HuH-7 (cell line): ENCODE results near the gene TBC1D9.
"Not testable (repeated sequence)": the region's sequence is repeated elsewhere in the genome, so short reads cannot be mapped to it uniquely, and the experiment has no call there.

ENCODE experiments used
- DNase-seq: peaks from one replicate; pipeline ENCODE4 v3.0.0; 2011; ENCODE audit warnings: low spot score

Gene TBC1D9

GRCh38 chr4:140753329-140753728 is 2.9 kb downstream of the TBC1D9 start:
- no peak for DNase-seq

- no peak for DNase-seq
Observed at GRCh38 chr4:140752291-140753068, 3.7 kb downstream of the TBC1D9 start.

DNA sequence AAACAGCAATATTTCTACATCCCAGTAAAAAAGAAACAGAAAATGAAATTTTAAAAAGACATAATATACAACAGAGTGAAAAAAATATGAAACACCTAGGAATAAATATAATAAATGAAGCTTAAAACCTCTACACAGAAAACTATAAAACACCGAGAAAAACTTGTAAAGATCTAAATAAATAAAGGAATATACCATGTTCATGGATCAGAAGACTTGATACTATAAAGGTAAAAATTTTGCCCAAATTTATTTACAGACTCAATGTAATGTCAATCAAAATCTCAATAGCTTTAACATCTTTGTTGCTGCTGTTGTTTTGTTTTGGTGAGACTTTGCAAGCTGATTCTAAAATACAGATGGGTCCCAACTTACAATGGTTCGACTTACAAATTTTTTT is 5.7 kb downstream of the TBC1D9 start:
- DNase-seq = no peak

GRCh38 chr4:140748171-140748570 is 8.0 kb downstream of the TBC1D9 start:
- no peak for DNase-seq

DNA sequence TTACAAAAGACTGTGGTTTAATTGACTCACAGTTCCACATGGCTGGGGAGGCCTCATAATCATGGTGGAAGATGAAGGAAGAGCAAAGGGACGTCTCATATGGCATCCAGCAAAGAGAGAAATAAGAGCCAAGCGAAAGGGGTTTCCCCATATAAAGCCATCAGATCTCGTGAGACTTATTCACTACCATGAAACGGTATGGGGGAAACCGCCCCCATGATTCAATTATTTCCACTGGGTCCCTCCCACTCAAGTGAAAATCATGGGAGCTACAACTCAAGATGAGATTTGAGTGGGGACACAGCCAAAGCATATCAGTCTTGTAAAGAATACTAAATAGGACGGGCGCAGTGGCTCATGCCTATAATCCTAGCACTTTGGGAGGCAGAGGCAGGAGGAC is 9.6 kb downstream of the TBC1D9 start:
- not testable (repeated sequence) for DNase-seq

DNA sequence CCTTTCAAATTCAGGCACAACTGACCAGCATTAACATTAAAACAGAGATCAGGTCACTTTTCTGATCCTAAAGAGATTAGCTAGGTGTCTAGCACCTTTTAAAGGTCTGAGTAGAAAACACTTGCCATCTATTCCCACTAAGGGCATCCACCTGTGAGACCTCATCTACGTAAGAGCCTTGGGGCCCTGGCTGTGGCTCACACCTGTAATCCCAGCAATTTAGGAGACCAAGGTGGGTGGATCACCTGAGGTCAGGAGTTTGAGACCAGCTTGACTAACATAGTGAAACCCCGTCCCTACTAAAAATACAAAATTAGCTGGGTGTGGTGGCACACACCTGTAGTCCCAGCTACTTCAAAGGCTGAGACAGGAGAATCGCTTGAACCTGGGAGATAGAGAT is 11.8 kb downstream of the TBC1D9 start:
- no peak for DNase-seq

- DNase-seq = no peak
Observed at GRCh38 chr4:140743194-140743931, 12.8 kb downstream of the TBC1D9 start.

GRCh38 chr4:140742838-140743193 is 13.4 kb downstream of the TBC1D9 start:
- no peak for DNase-seq

GRCh38 chr4:140740906-140741670 is 15.1 kb downstream of the TBC1D9 start:
- no peak for DNase-seq

DNA sequence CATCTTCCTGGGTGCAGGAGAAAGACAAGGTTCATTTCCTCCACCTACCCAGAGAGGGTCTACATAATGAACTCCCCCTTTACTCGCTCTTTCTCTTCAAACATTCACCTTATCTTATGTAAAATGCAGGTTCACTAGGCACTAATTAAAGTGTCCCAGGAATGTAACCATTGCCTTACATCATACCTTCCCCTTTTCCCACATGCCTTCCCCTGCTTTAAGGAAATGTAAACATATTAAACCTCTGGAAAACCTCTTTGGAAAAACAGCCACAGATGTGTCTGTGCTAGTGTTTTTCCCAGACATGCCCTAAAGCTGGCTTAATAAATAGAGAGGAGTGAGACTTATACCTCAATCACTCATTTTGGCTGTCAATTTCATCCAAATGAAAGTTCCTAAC is 15.8 kb downstream of the TBC1D9 start:
- no peak for DNase-seq

DNA sequence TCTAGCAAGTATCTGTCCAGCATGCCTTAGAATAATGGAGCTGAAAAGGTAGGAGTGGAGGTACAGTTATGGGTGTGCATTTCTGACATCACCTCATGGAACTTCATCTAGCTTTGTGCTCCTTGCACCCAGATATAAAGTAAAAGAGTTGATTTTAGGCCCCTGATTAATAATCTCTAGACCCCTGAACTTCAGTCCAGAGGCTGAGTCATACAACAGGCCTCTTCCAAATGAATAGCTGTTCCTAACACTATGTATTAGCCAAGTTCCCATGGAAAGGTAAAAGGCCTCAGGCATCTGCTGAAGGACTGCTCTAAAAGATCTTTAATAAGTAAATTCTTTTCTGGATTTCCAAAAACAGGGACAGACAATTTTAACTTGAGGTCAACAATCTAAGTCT is 16.2 kb downstream of the TBC1D9 start:
- DNase-seq = no peak

- no peak for DNase-seq
Observed at GRCh38 chr4:140738139-140738538, 18.0 kb downstream of the TBC1D9 start.

GRCh38 chr4:140736669-140737343 is 19.4 kb downstream of the TBC1D9 start:
- DNase-seq = no peak

- DNase-seq = no peak
Observed at GRCh38 chr4:140735779-140736391, 20.3 kb downstream of the TBC1D9 start.

GRCh38 chr4:140735317-140735716 is 20.9 kb downstream of the TBC1D9 start:
- no peak for DNase-seq

GRCh38 chr4:140732780-140733179 is 23.4 kb downstream of the TBC1D9 start:
- no peak for DNase-seq

DNA sequence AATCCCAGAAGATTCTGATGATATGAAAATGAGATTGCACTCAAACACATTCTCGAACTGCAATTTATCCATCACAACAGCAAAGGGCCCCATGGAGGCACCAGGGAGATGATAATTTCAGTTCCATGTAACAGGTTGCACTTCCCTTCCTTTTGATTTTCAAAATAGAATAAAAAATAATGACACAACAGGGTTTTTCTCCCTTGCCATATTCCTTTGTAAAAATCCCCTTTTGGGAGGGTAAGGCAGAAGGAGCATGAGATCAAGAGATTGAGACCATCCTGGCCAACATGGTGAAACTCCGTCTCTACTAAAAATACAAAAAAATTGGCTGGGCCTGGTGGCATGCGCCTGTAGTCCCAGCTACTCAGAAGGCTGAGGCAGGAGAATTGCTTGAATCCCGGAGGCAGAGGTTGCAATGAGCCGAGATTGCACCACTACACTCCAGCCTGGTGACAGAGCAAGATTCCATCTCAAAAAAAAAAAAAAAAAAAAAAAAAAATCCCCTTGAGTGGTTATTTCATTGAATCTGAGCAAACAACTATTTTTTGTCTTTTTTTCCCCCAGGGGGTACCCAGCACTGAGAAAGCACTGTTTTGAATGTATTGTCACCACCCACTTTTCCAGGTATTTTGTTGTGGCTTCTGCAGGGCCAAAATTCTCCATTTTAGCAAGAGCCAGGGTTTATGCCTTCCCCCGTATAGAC is 26.7 kb downstream of the TBC1D9 start:
- DNase-seq = no peak

GRCh38 chr4:140726776-140727500 is 29.2 kb downstream of the TBC1D9 start:
- no peak for DNase-seq

GRCh38 chr4:140725556-140725955 is 30.6 kb downstream of the TBC1D9 start:
- DNase-seq = no peak

GRCh38 chr4:140724760-140725159 is 31.4 kb downstream of the TBC1D9 start:
- no peak for DNase-seq
